Neuronal stem cell (in vitro differentiated cells): ENCODE results near the gene LRRIQ1.

Experiments used
- DNase-seq: peaks from one replicate; pipeline ENCODE4 v3.0.0-alpha.2; 2013; ENCODE audit warnings: low spot score
- H2AFZ ChIP-seq: one replicate; pipeline ENCODE4 v1.6.1; 2013; ENCODE audit warnings: mild to moderate bottlenecking, low read length, inconsistent platforms
- H2AK5ac ChIP-seq: 2 replicates; pipeline ENCODE4 v1.6.1; 2013; ENCODE audit warnings: low read depth, mild to moderate bottlenecking, inconsistent platforms, low read length, moderate library complexity, mixed read lengths
- H2BK120ac ChIP-seq: 2 replicates; pipeline ENCODE4 v1.6.1; 2013; ENCODE audit warnings: low read depth, mild to moderate bottlenecking, inconsistent platforms, low read length, moderate library complexity, mixed read lengths
- H2BK12ac ChIP-seq: one replicate; pipeline ENCODE4 v1.6.1; 2013; ENCODE audit warnings: low read length, inconsistent platforms
- H2BK15ac ChIP-seq: 2 replicates; pipeline ENCODE4 v1.6.1; 2013; ENCODE audit warnings: mild to moderate bottlenecking, low read length, inconsistent platforms, mixed read lengths
- H2BK5ac ChIP-seq: one replicate; pipeline ENCODE4 v1.6.1; 2013; ENCODE audit warnings: inconsistent platforms, mild to moderate bottlenecking, low read length, moderate library complexity
- H3K14ac ChIP-seq: one replicate; pipeline ENCODE4 v1.6.1; 2013; ENCODE audit warnings: low read length, inconsistent platforms
- H3K18ac ChIP-seq: 2 replicates; pipeline ENCODE4 v1.6.1; 2013; ENCODE audit warnings: low read length, inconsistent platforms
- H3K23ac ChIP-seq: 2 replicates; pipeline ENCODE4 v1.6.1; 2013; ENCODE audit warnings: low read depth, mild to moderate bottlenecking, mixed read lengths, low read length, inconsistent platforms; ENCODE audit not compliant: poor library complexity
- H3K27ac ChIP-seq: replicated peaks from 3 replicates; pipeline ENCODE4 v1.5.1; 2013; ENCODE audit warnings: low read length, inconsistent platforms
- H3K27me3 ChIP-seq, 3 experiments: 2 replicates each; pipeline ENCODE4 v1.6.1; 2013; ENCODE audit warnings: low read length in 3 of 3, mild to moderate bottlenecking in 2 of 3, inconsistent platforms in 1 of 3, low read depth in 1 of 3, mixed read lengths in 1 of 3, moderate library complexity in 1 of 3; ENCODE audit not compliant: control insufficient read depth in 3 of 3, insufficient read depth in 3 of 3
- H3K36me3 ChIP-seq, 2 donors: replicated peaks in 1 of 2; 2 replicates each; pipeline ENCODE4 v1.6.1; 2013; ENCODE audit warnings: low read length in 2 of 2; ENCODE audit not compliant: control insufficient read depth in 2 of 2, insufficient read depth in 2 of 2
- H3K4ac ChIP-seq: 2 replicates; pipeline ENCODE4 v1.6.1; 2013; ENCODE audit warnings: inconsistent platforms, mild to moderate bottlenecking, low read length, moderate library complexity
- H3K4me1 ChIP-seq, 2 donors: 1 replicate in 1 of 2; 2 replicates in 1 of 2; pipeline ENCODE4 v1.6.1; 2013; ENCODE audit warnings: low read length in 2 of 2, low read depth in 1 of 2; ENCODE audit not compliant: control insufficient read depth in 2 of 2, insufficient read depth in 1 of 2
- H3K4me2 ChIP-seq: one replicate; pipeline ENCODE4 v1.6.1; 2013; ENCODE audit warnings: mild to moderate bottlenecking, low read length, inconsistent platforms; ENCODE audit not compliant: insufficient read depth, poor library complexity, severe bottlenecking
- H3K4me3 ChIP-seq, 2 donors: 2 replicates each; pipeline ENCODE4 v1.5.1; 2013; ENCODE audit warnings: low read length in 2 of 2, mild to moderate bottlenecking in 2 of 2, inconsistent platforms in 1 of 2, moderate library complexity in 1 of 2
- H3K79me1 ChIP-seq: one replicate; pipeline ENCODE4 v1.6.1; 2013; ENCODE audit warnings: low read depth, mild to moderate bottlenecking, inconsistent platforms, low read length, moderate library complexity
- H3K9ac ChIP-seq: one replicate; pipeline ENCODE4 v1.6.1; 2013; ENCODE audit warnings: mild to moderate bottlenecking, low read depth, low read length, inconsistent platforms; ENCODE audit not compliant: poor library complexity
- H3K9me3 ChIP-seq, 2 donors: replicated peaks in 1 of 2; 2 replicates each; pipeline versions ENCODE3 to v1.6.1; 2013; ENCODE audit warnings: low read length in 2 of 2, mild to moderate bottlenecking in 2 of 2, inconsistent platforms in 1 of 2, low read depth in 1 of 2, mixed read lengths in 1 of 2, moderate library complexity in 1 of 2; ENCODE audit not compliant: control insufficient read depth in 2 of 2, insufficient read depth in 1 of 2
- H4K8ac ChIP-seq: one replicate; pipeline ENCODE4 v1.6.1; 2013; ENCODE audit warnings: low read depth, mild to moderate bottlenecking, inconsistent platforms, low read length, moderate library complexity
- H4K91ac ChIP-seq: one replicate; pipeline ENCODE4 v1.6.1; 2013; ENCODE audit warnings: low read length, low read depth, mild to moderate bottlenecking, inconsistent platforms; ENCODE audit not compliant: poor library complexity
- WGBS, 2 donors: extraction: QIAGEN DNeasy Blood & Tissue Kit; methylation state at CpG; one replicate each; pipeline ENCODE4 v1.1.7; 2013; ENCODE audit warnings: missing lambda C conversion rate in 2 of 2, mixed read lengths in 1 of 2; ENCODE audit not compliant: insufficient read length in 2 of 2, insufficient replicate concordance in 1 of 2; ENCODE audit errors: extremely low coverage in 2 of 2; 5-methylcytosine and 5-hydroxymethylcytosine counted together

Gene LRRIQ1

GRCh38 chr12:85085066-85085465 is 48.9 kb downstream of the LRRIQ1 start:
- no peaks in the 10 kb centered on the region for H3K9me3 ChIP-seq

GRCh38 chr12:85089792-85090191 is 53.6 kb downstream of the LRRIQ1 start:
- H2BK120ac ChIP-seq, result no peak overlapping the region
- no peaks in the 10 kb centered on the region for H3K27me3 ChIP-seq
- no peak overlapping the region for H2BK15ac ChIP-seq
- H3K9me3 ChIP-seq, result no peaks in the 10 kb centered on the region
- no peak overlapping the region for H3K18ac ChIP-seq
- no peak overlapping the region for H3K4me3 ChIP-seq
- no peak for DNase-seq
- no peaks in the 10 kb centered on the region for H3K4me1 ChIP-seq
- no peak overlapping the region for H4K91ac ChIP-seq
- H3K23ac ChIP-seq, result no peak overlapping the region
- H2BK12ac ChIP-seq, result no peak overlapping the region
- no peak overlapping the region for H4K8ac ChIP-seq
- no peak overlapping the region for H3K27ac ChIP-seq
- no peak overlapping the region for H2AK5ac ChIP-seq
- H2AFZ ChIP-seq, result no peak overlapping the region
- H3K4ac ChIP-seq, result no peak overlapping the region
- H3K79me1 ChIP-seq, result no peaks in the 10 kb centered on the region
- no peaks in the 10 kb centered on the region for H3K36me3 ChIP-seq
- no peak overlapping the region for H2BK5ac ChIP-seq
- H3K9ac ChIP-seq, result no peak overlapping the region
- H3K14ac ChIP-seq, result no peak overlapping the region
- no CpG with 5 or more reads among the region's 5 CpGs for WGBS, 2 donors
- no peak overlapping the region for H3K4me2 ChIP-seq

More at GRCh38 chr12:85085066-85085465, 48.9 kb downstream of the LRRIQ1 start:
- no peak overlapping the region for H3K14ac ChIP-seq
- no peak overlapping the region for H2BK5ac ChIP-seq
- H3K27ac ChIP-seq, result no peak overlapping the region
- H3K36me3 ChIP-seq, result no peaks in the 10 kb centered on the region
- no peak overlapping the region for H2AFZ ChIP-seq
- no CpG with 5 or more reads among the region's 5 CpGs for WGBS, 2 donors
- no peak overlapping the region for H3K4me2 ChIP-seq
- H2BK12ac ChIP-seq, result no peak overlapping the region
- no peak overlapping the region for H2BK15ac ChIP-seq
- H3K4ac ChIP-seq, result no peak overlapping the region
- no peak overlapping the region for H3K9ac ChIP-seq
- no peak overlapping the region for H4K91ac ChIP-seq
- no peaks in the 10 kb centered on the region for H3K79me1 ChIP-seq
- no peak overlapping the region for H3K18ac ChIP-seq
- H3K23ac ChIP-seq, result no peak overlapping the region
- no peak overlapping the region for H2BK120ac ChIP-seq
- no peak overlapping the region for H4K8ac ChIP-seq
- H3K4me1 ChIP-seq, result no peaks in the 10 kb centered on the region
- H3K4me3 ChIP-seq, result no peak overlapping the region
- no peak overlapping the region for H2AK5ac ChIP-seq
- no peaks in the 10 kb centered on the region for H3K27me3 ChIP-seq
- no peak for DNase-seq

- Histone ChIP-seq H3K36me3 (no peaks in the 10 kb centered on the region), H3K9ac (no peak overlapping the region)
- no CpG with 5 or more reads among the region's 2 CpGs for WGBS, 2 donors
Measured at GRCh38 chr12:85092814-85093370, 56.7 kb downstream of the LRRIQ1 start.

GRCh38 chr12:85095501-85095900 is 59.4 kb downstream of the LRRIQ1 start:
- no peak overlapping the region for H3K4me2 ChIP-seq
- no peaks in the 10 kb centered on the region for H3K79me1 ChIP-seq
- H3K4me1 ChIP-seq, result no peaks in the 10 kb centered on the region
- no peaks in the 10 kb centered on the region for H3K36me3 ChIP-seq
- H4K91ac ChIP-seq, result no peak overlapping the region
- no peak overlapping the region for H3K18ac ChIP-seq
- no peak overlapping the region for H3K4ac ChIP-seq
- H2BK15ac ChIP-seq, result no peak overlapping the region
- no peak overlapping the region for H2AFZ ChIP-seq
- H3K4me3 ChIP-seq, result no peak overlapping the region
- H2BK120ac ChIP-seq, result no peak overlapping the region
- H3K27ac ChIP-seq, result no peak overlapping the region
- no peak overlapping the region for H2BK12ac ChIP-seq
- H3K9me3 ChIP-seq, result no peaks in the 10 kb centered on the region
- H2BK5ac ChIP-seq, result no peak overlapping the region
- no peak overlapping the region for H3K23ac ChIP-seq
- DNase-seq, result no peak
- H3K9ac ChIP-seq, result no peak overlapping the region
- no peak overlapping the region for H4K8ac ChIP-seq
- H3K14ac ChIP-seq, result no peak overlapping the region
- no peak overlapping the region for H2AK5ac ChIP-seq
- H3K27me3 ChIP-seq, result no peaks in the 10 kb centered on the region

More at GRCh38 chr12:85092814-85093370, 56.7 kb downstream of the LRRIQ1 start:
- Histone ChIP-seq H3K9me3 (no peaks in the 10 kb centered on the region), H2BK120ac (no peak overlapping the region), H4K91ac (no peak overlapping the region), H3K4me1 (no peaks in the 10 kb centered on the region), H3K14ac (no peak overlapping the region), H2BK5ac (no peak overlapping the region), H3K4me2 (no peak overlapping the region), H3K27ac (no peak overlapping the region), H2AFZ (no peak overlapping the region), H3K27me3 (no peaks in the 10 kb centered on the region), H4K8ac (no peak overlapping the region), H2BK15ac (no peak overlapping the region), H2AK5ac (no peak overlapping the region), H2BK12ac (no peak overlapping the region), H3K4me3 (no peak overlapping the region), H3K23ac (no peak overlapping the region), H3K79me1 (no peaks in the 10 kb centered on the region), H3K18ac (no peak overlapping the region), H3K4ac (no peak overlapping the region)
- no peak for DNase-seq
